Activated naive CD8-positive, alpha-beta T cell treated with anti-CD3 and anti-CD28 coated beads, Interleukin-2, amount 10 ng/mL, durations not matched to agents 7 days and 5 days (primary cell): Measurements from ENCODE around the gene MYOC. TPM values are rescaled to one million over a fixed set of nuclear protein-coding genes. Genes with fewer than 3 reads are reported as not detected.
"Not testable (repeated sequence)": the region's sequence is repeated elsewhere in the genome, so short reads cannot be mapped to it uniquely, and the experiment has no call there.

Experiments
- ATAC-seq: fragments of 150-1000 bp; cut with Tn5 transposase; one replicate; pipeline ENCODE4 v1.10.0; 2021; ENCODE audit warnings: low read depth, moderate library complexity
- POLR2A ChIA-PET: fragments of 350-600 bp; sonication (Branson Sonifier 250); formaldehyde crosslinking; loops from one replicate; lab custom pipeline; 2021; ENCODE audit warnings: antibody characterized with exemption; lab: Charles Lee
- DNase-seq: peaks from one replicate; pipeline ENCODE4 v3.0.0; 2021
- H3K27ac Mint-ChIP-seq: one replicate; pipeline ENCODE4 v1.8.0; 2022; ENCODE audit warnings: mild to moderate bottlenecking, mixed read lengths
- H3K27me3 Mint-ChIP-seq: one replicate; pipeline ENCODE4 v1.8.0; 2022; ENCODE audit warnings: mild to moderate bottlenecking, moderate library complexity, mixed read lengths
- H3K36me3 Mint-ChIP-seq: one replicate; pipeline ENCODE4 v1.8.0; 2021; ENCODE audit warnings: mild to moderate bottlenecking, mixed read lengths
- H3K4me1 Mint-ChIP-seq: one replicate; pipeline ENCODE4 v1.8.0; 2021; ENCODE audit warnings: mixed read lengths
- H3K4me3 Mint-ChIP-seq: one replicate; pipeline ENCODE4 v1.8.0; 2022; ENCODE audit warnings: mild to moderate bottlenecking, moderate library complexity, mixed read lengths
- H3K9me3 Mint-ChIP-seq: one replicate; pipeline ENCODE4 v1.8.0; 2021; ENCODE audit warnings: mixed read lengths
- total RNA-seq, 2 experiments: library from RNA; stranded (reverse); gene quantifications; one replicate each; pipeline ENCODE4 v1.2.3, GENCODE V29; 2021

Gene MYOC
- total RNA-seq, 2 experiments from 2014 or later = not detected

GRCh38 chr1:171611306-171611705 is 41.2 kb downstream of the MYOC start:
- POLR2A ChIA-PET = no interaction called here
- ATAC-seq (no peak), DNase-seq (no peak)
- Mint-ChIP-seq H3K4me1 (no peaks in the 10 kb centered on the region), H3K27me3 (peaks cover 2% of the 10 kb centered on the region), H3K4me3 (no peak overlapping the region), H3K36me3 (no peaks in the 10 kb centered on the region), H3K9me3 (peaks cover 2% of the 10 kb centered on the region), H3K27ac (no peak overlapping the region)

- no peak overlapping the region for H3K27ac Mint-ChIP-seq
- ATAC-seq = no peak
- no peak overlapping the region for H3K4me3 Mint-ChIP-seq
- no peaks in the 10 kb centered on the region for H3K36me3 Mint-ChIP-seq
- no peaks in the 10 kb centered on the region for H3K4me1 Mint-ChIP-seq
- peaks cover 2% of the 10 kb centered on the region for H3K9me3 Mint-ChIP-seq
- H3K27me3 Mint-ChIP-seq = peaks cover 2% of the 10 kb centered on the region
- no peak for DNase-seq
- POLR2A ChIA-PET = no interaction called here
Observed at GRCh38 chr1:171610385-171610784, 42.1 kb downstream of the MYOC start.

- Mint-ChIP-seq H3K4me1 (no peaks in the 10 kb centered on the region), H3K27me3 (peaks cover 5% of the 10 kb centered on the region), H3K27ac (no peak overlapping the region), H3K36me3 (no peaks in the 10 kb centered on the region), H3K4me3 (no peak overlapping the region), H3K9me3 (peaks cover 2% of the 10 kb centered on the region)
- no peak for DNase-seq
- POLR2A ChIA-PET = no interaction called here
- ATAC-seq = no peak
Observed at GRCh38 chr1:171606402-171606941, 46.0 kb downstream of the MYOC start.

GRCh38 chr1:171603042-171603441 is 49.4 kb downstream of the MYOC start:
- not testable (repeated sequence) for H3K4me3 Mint-ChIP-seq, H3K9me3 Mint-ChIP-seq, DNase-seq, H3K27ac Mint-ChIP-seq, H3K36me3 Mint-ChIP-seq, H3K27me3 Mint-ChIP-seq, H3K4me1 Mint-ChIP-seq, ATAC-seq
- POLR2A ChIA-PET = interaction anchor here (0.6 kb wide), 1 partner anchor 12 kb away, joined by 3 read pairs; no protein-coding TSS in a partner anchor

- no peaks in the 10 kb centered on the region for H3K9me3 Mint-ChIP-seq
- DNase-seq = no peak
- ATAC-seq = no peak
- peaks cover 10% of the 10 kb centered on the region for H3K27me3 Mint-ChIP-seq
- peaks cover 9% of the 10 kb centered on the region for H3K36me3 Mint-ChIP-seq
- POLR2A ChIA-PET = no interaction called here
- no peak overlapping the region for H3K4me3 Mint-ChIP-seq
- no peaks in the 10 kb centered on the region for H3K4me1 Mint-ChIP-seq
- H3K27ac Mint-ChIP-seq = no peak overlapping the region
Observed at GRCh38 chr1:171600862-171601261, 51.6 kb downstream of the MYOC start.

- H3K27ac Mint-ChIP-seq, H3K4me3 Mint-ChIP-seq, H3K9me3 Mint-ChIP-seq, H3K4me1 Mint-ChIP-seq, POLR2A ChIA-PET, DNase-seq, H3K36me3 Mint-ChIP-seq, ATAC-seq, H3K27me3 Mint-ChIP-seq: not testable (repeated sequence)
Observed at GRCh38 chr1:171600310-171600709, 52.2 kb downstream of the MYOC start.

- H3K4me1 Mint-ChIP-seq = no peaks in the 10 kb centered on the region
- peaks cover 5% of the 10 kb centered on the region for H3K27me3 Mint-ChIP-seq
- no peak overlapping the region for H3K27ac Mint-ChIP-seq
- POLR2A ChIA-PET = no interaction called here
- no peaks in the 10 kb centered on the region for H3K9me3 Mint-ChIP-seq
- no peak overlapping the region for H3K4me3 Mint-ChIP-seq
- peaks cover 26% of the 10 kb centered on the region for H3K36me3 Mint-ChIP-seq
- ATAC-seq = no peak
- DNase-seq = no peak
Observed at GRCh38 chr1:171597203-171597602, 55.3 kb downstream of the MYOC start.

GRCh38 chr1:171596705-171597104 is 55.8 kb downstream of the MYOC start:
- no peak overlapping the region for H3K4me3 Mint-ChIP-seq
- H3K27me3 Mint-ChIP-seq = peaks cover 5% of the 10 kb centered on the region
- H3K4me1 Mint-ChIP-seq = no peaks in the 10 kb centered on the region
- H3K27ac Mint-ChIP-seq = no peak overlapping the region
- POLR2A ChIA-PET = no interaction called here
- peaks cover 29% of the 10 kb centered on the region for H3K36me3 Mint-ChIP-seq
- no peaks in the 10 kb centered on the region for H3K9me3 Mint-ChIP-seq
- DNase-seq = no peak
- no peak for ATAC-seq

GRCh38 chr1:171596119-171596518 is 56.4 kb downstream of the MYOC start:
- no peaks in the 10 kb centered on the region for H3K9me3 Mint-ChIP-seq
- no peak overlapping the region for H3K4me3 Mint-ChIP-seq
- H3K36me3 Mint-ChIP-seq = peaks cover 35% of the 10 kb centered on the region
- no peaks in the 10 kb centered on the region for H3K4me1 Mint-ChIP-seq
- ATAC-seq (no peak), DNase-seq (no peak)
- H3K27me3 Mint-ChIP-seq = peaks cover under 1% of the 10 kb centered on the region
- H3K27ac Mint-ChIP-seq = no peak overlapping the region
- POLR2A ChIA-PET = no interaction called here

- H3K4me1 Mint-ChIP-seq = no peaks in the 10 kb centered on the region
- H3K36me3 Mint-ChIP-seq = peaks cover 38% of the 10 kb centered on the region
- no peak overlapping the region for H3K27ac Mint-ChIP-seq
- no peaks in the 10 kb centered on the region for H3K27me3 Mint-ChIP-seq
- no peak overlapping the region for H3K4me3 Mint-ChIP-seq
- DNase-seq (no peak), ATAC-seq (no peak)
- H3K9me3 Mint-ChIP-seq = no peaks in the 10 kb centered on the region
- POLR2A ChIA-PET = interaction anchor here (0.6 kb wide), 1 partner anchor 77 kb away, joined by 6 read pairs; no protein-coding TSS in a partner anchor
Observed at GRCh38 chr1:171595324-171595723, 57.2 kb downstream of the MYOC start.

- no peak overlapping the region for H3K4me3 Mint-ChIP-seq
- POLR2A ChIA-PET = no interaction called here
- H3K9me3 Mint-ChIP-seq = no peaks in the 10 kb centered on the region
- H3K27me3 Mint-ChIP-seq = no peaks in the 10 kb centered on the region
- H3K36me3 Mint-ChIP-seq = peaks cover 57% of the 10 kb centered on the region
- DNase-seq = no peak
- peaks cover 6% of the 10 kb centered on the region for H3K4me1 Mint-ChIP-seq
- H3K27ac Mint-ChIP-seq = no peak overlapping the region
- no peak for ATAC-seq
Observed at GRCh38 chr1:171590022-171590421, 62.5 kb downstream of the MYOC start.

- H3K27me3 Mint-ChIP-seq = no peaks in the 10 kb centered on the region
- no peaks in the 10 kb centered on the region for H3K9me3 Mint-ChIP-seq
- ATAC-seq (no peak), DNase-seq (no peak)
- H3K4me3 Mint-ChIP-seq = no peak overlapping the region
- peaks cover 58% of the 10 kb centered on the region for H3K36me3 Mint-ChIP-seq
- POLR2A ChIA-PET = no interaction called here
- H3K27ac Mint-ChIP-seq = no peak overlapping the region
- peaks cover 8% of the 10 kb centered on the region for H3K4me1 Mint-ChIP-seq
Observed at GRCh38 chr1:171588230-171588629, 64.3 kb downstream of the MYOC start.

GRCh38 chr1:171585715-171586114 is 66.8 kb downstream of the MYOC start:
- H3K27ac Mint-ChIP-seq = no peak overlapping the region
- POLR2A ChIA-PET = no interaction called here
- ATAC-seq (no peak), DNase-seq (no peak)
- peaks cover 41% of the 10 kb centered on the region for H3K36me3 Mint-ChIP-seq
- no peaks in the 10 kb centered on the region for H3K9me3 Mint-ChIP-seq
- peaks cover 16% of the 10 kb centered on the region for H3K4me1 Mint-ChIP-seq
- H3K27me3 Mint-ChIP-seq = no peaks in the 10 kb centered on the region
- no peak overlapping the region for H3K4me3 Mint-ChIP-seq
